NCI-H510A treated with DMSO at 0.1 percent for 48 hours (cell line): ENCODE results near the gene PRPS1L1.

ENCODE experiments used
- DNase-seq: peaks from one replicate; lab custom pipeline; 2025; lab: John Stamatoyannopoulos, UW

Gene PRPS1L1

DNA sequence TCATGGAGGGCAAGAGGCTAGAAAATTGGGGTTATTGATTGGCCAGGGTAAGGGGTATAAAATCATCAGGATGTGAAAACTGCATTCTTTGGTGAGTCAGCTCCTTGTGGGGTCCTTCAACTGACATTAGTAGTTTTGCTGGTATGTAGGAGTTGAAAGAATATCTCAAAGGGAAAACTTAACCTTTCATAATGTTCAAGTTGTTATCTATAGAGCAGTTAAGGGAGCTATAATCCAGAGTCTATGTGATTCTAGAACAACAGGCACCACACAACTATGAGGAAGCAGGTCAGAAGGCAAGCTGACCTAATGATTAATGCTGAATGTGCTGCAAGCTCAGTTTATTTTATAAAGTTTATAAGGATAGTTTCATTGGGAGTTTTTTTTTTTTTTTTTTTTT is 13.7 kb downstream of the PRPS1L1 start:
- DNase-seq: no peak

- DNase-seq: no peak
Measured at GRCh38 chr7:18004372-18004771, 23.3 kb downstream of the PRPS1L1 start.

DNA sequence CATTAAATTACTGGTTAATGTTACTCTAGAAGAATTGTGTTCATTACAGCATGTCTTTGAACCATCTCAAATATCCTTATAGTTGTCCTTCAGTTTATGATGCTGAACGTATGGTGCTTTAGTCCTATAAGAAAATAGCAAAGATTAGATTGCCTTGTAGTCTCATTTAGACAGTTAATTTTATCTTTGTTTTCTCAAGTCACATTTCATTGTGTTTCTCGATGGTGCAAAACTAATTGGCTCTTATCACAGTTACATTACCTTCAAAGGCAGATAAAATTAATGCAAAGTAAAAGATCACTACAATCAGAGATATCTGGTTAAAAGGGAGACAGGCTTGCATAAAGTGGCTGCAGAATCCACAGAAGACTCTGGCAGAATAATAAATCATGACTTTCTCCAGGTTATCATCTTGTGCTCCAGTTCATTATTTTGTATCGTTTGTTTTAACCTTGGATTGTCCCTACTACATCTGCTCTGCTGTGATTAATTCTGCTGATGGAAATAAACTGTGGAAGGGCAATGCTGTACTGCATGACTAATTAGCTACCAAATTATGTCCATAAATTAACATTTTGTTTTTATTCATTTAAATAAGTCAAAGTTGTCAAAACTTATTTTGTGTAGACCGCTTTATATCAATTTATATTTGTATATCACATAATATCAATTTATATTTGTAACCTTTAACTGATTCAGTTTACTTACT is 24.2 kb downstream of the PRPS1L1 start:
- no peak for DNase-seq

GRCh38 chr7:17998692-17999091 is 29.0 kb downstream of the PRPS1L1 start:
- DNase-seq: no peak

- DNase-seq: no peak
Measured at GRCh38 chr7:17996442-17997223, 31.0 kb downstream of the PRPS1L1 start.

GRCh38 chr7:17996040-17996439 is 31.6 kb downstream of the PRPS1L1 start:
- DNase-seq: no peak

DNA sequence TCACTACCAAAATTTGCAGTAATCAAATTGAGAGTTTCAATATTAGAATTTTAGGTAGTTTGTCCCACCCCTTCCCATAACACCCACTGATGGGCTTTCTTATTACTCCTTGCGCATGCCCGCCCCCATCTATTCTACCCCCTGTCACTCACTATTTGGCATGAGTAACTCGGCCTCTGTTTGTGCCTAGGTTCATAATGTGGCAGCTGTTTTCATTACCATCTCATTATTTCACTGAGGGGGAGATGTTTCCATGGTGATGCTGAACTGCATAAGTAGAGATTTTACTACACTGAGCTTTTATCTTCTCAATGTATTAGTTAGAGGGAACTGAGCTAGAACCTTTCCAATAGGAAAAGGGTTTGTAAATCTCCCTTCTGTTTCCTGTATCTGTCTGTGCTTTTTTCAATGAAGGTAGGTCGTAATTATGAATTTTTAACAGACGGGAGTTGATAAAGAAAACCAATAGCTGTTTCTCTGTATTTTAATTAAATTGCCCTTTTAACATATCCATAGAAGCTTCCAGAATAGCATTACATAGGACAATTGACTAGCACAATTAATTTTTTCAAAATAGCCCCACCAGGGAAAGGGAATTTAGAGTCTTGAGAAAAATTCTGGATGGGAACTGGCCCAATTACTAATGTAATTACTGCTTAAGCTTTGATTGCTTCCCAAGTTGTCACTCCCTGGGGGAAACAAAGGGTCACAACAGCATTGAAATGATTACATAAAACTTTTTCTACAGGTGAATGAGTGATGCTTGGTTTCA is 33.4 kb downstream of the PRPS1L1 start:
- DNase-seq: no peak

GRCh38 chr7:17991866-17992648 is 35.6 kb downstream of the PRPS1L1 start:
- DNase-seq: no peak

DNA sequence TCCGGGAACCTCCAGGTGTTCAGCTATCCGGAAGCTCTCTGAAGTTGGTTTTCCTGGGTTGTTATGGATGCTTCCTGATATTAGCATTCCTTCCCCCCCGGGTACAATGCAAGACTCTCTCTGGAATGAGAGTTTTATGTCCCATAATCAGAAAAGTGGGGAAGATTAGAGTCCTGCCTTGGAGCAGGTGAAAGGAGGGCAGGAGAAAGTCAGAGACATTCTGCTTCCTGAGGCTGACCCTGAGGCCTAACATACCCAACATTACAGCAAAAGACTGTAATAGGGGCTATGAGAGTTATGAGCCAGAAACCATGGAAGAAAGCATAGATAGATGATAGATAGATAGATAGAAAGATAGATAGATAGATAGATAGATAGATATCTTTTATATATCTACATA is 36.9 kb downstream of the PRPS1L1 start:
- no peak for DNase-seq

GRCh38 chr7:17989546-17989945 is 38.1 kb downstream of the PRPS1L1 start:
- no peak for DNase-seq

DNA sequence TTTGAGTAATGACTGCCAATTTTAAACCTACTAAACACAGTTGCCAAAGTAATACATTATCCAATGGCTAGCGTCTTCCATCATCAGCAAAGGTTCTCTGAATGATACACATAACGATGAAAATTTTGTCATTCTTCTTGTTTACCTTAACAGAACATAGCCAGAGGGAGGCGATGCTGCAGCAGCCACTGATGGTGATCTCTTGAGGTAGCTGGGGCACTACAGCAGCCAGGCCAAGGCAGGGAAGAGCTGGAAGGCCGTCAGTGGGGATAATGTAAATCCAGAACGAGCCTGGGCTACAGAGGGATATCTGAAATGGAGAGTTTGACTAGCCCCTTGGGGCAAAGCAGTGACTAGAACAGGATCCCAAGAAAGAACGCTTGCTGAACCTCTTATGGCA is 38.8 kb downstream of the PRPS1L1 start:
- DNase-seq: no peak

DNA sequence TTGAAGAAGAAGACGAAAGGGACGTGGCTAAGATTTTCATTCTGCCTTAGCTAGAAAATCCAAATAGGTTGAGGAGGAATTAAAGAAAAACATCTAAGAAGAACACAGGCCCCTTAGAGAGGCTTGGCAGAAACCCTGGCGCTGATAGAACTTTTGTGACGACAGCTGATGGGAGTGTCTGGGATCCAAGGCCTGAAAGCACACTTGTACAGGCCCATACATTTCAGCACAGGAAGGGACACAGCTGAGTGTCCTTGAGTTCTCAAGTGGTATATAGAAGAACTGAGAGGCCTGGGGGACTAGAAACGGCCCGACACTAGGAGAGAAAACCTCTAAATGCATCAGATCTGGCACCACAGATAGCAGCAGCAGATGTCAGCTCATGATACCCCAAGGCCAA is 39.5 kb downstream of the PRPS1L1 start:
- peak; percentile 16 for DNase-seq

- no peak for DNase-seq
Measured at GRCh38 chr7:17986851-17987250, 40.8 kb downstream of the PRPS1L1 start.

GRCh38 chr7:17985473-17986239 is 42.0 kb downstream of the PRPS1L1 start:
- DNase-seq: no peak

GRCh38 chr7:17984288-17984687 is 43.4 kb downstream of the PRPS1L1 start:
- DNase-seq: no peak

- DNase-seq: no peak
Measured at GRCh38 chr7:17983221-17984062, 44.2 kb downstream of the PRPS1L1 start.

DNA sequence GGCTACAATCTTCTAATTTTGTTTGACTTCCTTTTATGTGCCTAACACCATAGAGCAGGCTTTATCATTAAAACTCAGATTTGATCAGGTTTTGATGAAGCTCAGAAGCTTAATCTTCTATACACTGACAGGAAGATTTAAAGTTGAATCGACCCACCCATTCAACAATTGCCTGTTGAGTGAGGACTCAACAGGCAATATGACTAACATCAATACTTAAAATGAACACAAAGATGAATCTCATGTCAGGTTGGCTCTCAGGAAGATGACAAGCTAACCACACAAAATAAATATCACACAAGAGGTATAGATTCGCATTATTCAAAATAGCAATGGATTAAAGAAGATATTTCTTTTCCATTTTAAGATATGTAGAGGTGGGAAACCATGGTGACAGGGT is 50.7 kb downstream of the PRPS1L1 start:
- no peak for DNase-seq
